Gastroesophageal sphincter (tissue), 4 donors: ENCODE data around the gene HOMER1. TPM values are rescaled to one million over a fixed set of nuclear protein-coding genes. Genes with fewer than 3 reads are reported as not detected.

ENCODE experiments used
- ATAC-seq: fragments of 150-250 bp; one replicate; pipeline ENCODE4 v1.9.1; 2016; ENCODE audit warnings: mild to moderate bottlenecking, moderate library complexity
- H3K27ac ChIP-seq, 4 donors: fragments of 200-600 bp; sonication (generic) in 3 of 4; 1 replicate in 3 of 4; 2 replicates in 1 of 4; pipeline ENCODE4 v1.5.1; 2016 to 2019
- H3K27me3 ChIP-seq: fragments of 200-600 bp; sonication (generic); one replicate; pipeline ENCODE4 v1.5.1; 2019
- H3K36me3 ChIP-seq, 2 donors: fragments of 200-600 bp; sonication (generic); one replicate each; pipeline ENCODE4 v1.5.1; 2019; ENCODE audit warnings: control low read depth in 1 of 2
- H3K4me1 ChIP-seq, 3 donors: fragments of 200-600 bp; sonication (generic); 1 replicate in 2 of 3; 2 replicates in 1 of 3; pipeline ENCODE4 v1.5.1; 2016 to 2019; ENCODE audit warnings: control low read depth in 2 of 3
- H3K4me3 ChIP-seq, 2 donors: fragments of 200-600 bp; sonication (generic); one replicate each; pipeline ENCODE4 v1.5.1; 2019; ENCODE audit warnings: mild to moderate bottlenecking in 1 of 2, moderate library complexity in 1 of 2
- H3K9me3 ChIP-seq, 3 donors: fragments of 200-600 bp; sonication (generic); one replicate each; pipeline ENCODE4 v1.5.1; 2017 to 2019; ENCODE audit warnings: control low read depth in 2 of 3
- EP300 ChIP-seq: sonication (generic); formaldehyde crosslinking; IDR thresholded peaks from one replicate; pipeline ENCODE4 v1.6.1; 2017; ENCODE audit warnings: antibody characterized with exemption, mild to moderate bottlenecking
- POLR2A ChIP-seq, 2 donors: fragments of 450-650 bp; IDR thresholded peaks; one replicate each; pipeline ENCODE4 v1.6.1; 2017; ENCODE audit warnings: antibody characterized with exemption in 2 of 2, mild to moderate bottlenecking in 2 of 2, moderate library complexity in 1 of 2
- POLR2AphosphoS5 ChIP-seq: sonication (generic); formaldehyde crosslinking; IDR thresholded peaks from one replicate; pipeline ENCODE4 v1.6.1; 2017; ENCODE audit warnings: antibody characterized with exemption
- WGBS, 2 donors: methylation state at CpG; one replicate each; pipeline ENCODE4 v1.1.5; 2018; ENCODE audit warnings: low coverage in 1 of 2; 5-methylcytosine and 5-hydroxymethylcytosine counted together
- total RNA-seq, 4 donors: library from RNA; depleted of rRNA; stranded (reverse); fragments of >200 nt; gene quantifications; one replicate each; pipeline ENCODE4 v1.1.0, GENCODE V29; 2016
- TF ChIP-seq, protein P1 (sequence below), 4 experiments: fragments of 200-600 bp in 2 of 4; fragments of 450-650 bp in 2 of 4; sonication (generic) in 1 of 4; IDR thresholded peaks; one replicate each; pipeline ENCODE4 v1.5.1; 2017 to 2019; ENCODE audit warnings: antibody characterized with exemption in 4 of 4, mild to moderate bottlenecking in 2 of 4, moderate library complexity in 2 of 4

Gene HOMER1
- total RNA-seq, 4 donors from 2014 or later: 13.0 to 26.3 (median 15.0) TPM

DNA sequence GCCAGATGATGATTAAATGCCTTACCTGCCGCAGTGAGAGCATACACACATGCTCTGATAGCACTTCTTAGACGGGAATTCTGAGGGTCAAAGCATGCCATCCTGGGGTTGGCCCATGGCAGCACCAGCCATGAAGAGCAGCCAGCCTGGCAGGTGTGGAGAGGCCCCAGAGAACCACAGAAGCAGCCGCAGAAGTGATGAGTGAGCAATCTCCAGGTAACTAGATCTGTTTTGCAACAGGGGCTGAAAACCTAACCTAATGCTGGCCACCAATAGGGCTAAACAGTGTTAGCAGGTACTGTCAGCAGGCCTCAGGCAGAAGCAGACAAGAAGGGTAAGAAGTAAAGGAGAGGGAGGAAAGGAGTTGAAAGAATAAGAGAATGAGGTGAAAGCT lies 33.5 kb upstream of the HOMER1 start:
- no peak for TF ChIP-seq POLR2A (IDR thresholded peaks at IDR 0.05)
- TF ChIP-seq POLR2AphosphoS5: no peak
- TF ChIP-seq EP300: no peak
- TF ChIP-seq, protein P1, sequence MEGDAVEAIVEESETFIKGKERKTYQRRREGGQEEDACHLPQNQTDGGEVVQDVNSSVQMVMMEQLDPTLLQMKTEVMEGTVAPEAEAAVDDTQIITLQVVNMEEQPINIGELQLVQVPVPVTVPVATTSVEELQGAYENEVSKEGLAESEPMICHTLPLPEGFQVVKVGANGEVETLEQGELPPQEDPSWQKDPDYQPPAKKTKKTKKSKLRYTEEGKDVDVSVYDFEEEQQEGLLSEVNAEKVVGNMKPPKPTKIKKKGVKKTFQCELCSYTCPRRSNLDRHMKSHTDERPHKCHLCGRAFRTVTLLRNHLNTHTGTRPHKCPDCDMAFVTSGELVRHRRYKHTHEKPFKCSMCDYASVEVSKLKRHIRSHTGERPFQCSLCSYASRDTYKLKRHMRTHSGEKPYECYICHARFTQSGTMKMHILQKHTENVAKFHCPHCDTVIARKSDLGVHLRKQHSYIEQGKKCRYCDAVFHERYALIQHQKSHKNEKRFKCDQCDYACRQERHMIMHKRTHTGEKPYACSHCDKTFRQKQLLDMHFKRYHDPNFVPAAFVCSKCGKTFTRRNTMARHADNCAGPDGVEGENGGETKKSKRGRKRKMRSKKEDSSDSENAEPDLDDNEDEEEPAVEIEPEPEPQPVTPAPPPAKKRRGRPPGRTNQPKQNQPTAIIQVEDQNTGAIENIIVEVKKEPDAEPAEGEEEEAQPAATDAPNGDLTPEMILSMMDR (IDR thresholded peaks at IDR 0.05): no peak
- WGBS, 2 donors: 53 to 100% methylated on average over 1 to 2 of the region's 3 CpGs
- H3K4me3 ChIP-seq: no peak overlapping the region

DNA sequence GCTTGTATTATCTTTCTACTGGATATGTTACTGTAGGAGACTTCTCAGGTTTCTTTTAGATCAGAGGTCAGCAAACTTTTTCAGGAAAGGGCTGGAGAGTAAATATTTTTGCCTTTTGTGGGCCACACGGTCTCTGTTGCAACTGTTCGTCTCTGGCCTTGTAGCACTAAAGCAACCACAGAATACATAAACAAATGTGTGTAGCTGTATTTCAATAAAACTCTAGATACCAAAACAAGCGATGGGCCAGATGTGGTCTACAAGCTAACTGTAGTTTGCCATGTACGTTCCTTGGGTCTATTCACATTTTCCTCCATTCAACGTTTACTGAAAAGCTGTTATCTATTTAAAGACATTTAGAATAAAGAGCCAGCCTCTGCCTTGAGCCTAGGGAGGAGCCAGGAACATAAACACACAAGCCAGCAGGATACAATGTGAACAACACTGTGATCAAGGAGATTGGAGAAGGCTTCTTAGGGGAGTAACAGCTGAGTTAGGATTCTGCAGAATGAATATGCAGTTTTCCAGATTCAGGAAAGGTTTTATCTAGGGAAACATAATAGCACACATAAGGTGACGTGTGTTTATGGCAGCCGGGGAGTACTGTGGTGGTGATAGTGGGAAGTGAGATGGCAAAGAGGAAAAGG lies 33.0 kb upstream of the HOMER1 start:
- WGBS, 2 donors: 63 to 87% methylated on average over 5 to 7 of the region's 7 CpGs
- no peak overlapping the region for H3K27ac ChIP-seq

More for the DNA sequence above, 33.5 kb upstream of the HOMER1 start:
- H3K4me1 ChIP-seq: no peaks in the 10 kb centered on the region
- H3K36me3 ChIP-seq: no peaks in the 10 kb centered on the region
- no peaks in the 10 kb centered on the region for H3K27me3 ChIP-seq
- no peak for ATAC-seq
- H3K9me3 ChIP-seq: no peaks in the 10 kb centered on the region
- no peak overlapping the region for H3K27ac ChIP-seq

DNA sequence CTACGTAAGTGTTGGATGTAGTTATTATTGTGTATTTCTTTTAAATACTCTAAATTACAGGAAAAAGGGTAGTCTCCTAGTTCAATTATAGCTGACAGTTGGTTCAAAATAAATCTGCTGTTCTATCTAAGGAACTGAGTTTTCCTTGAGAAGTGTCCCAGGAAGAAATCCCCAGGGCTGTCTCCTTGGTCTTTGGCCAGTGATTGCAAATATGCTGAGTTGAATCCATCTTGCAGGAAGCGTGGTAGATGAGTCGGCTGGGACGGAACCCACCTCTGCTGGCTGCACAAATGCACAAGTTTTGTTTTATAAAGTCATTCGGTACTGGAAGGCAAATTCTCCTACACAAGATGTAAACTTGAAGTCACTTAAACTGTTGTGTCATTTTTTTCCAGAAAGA lies 30.2 kb upstream of the HOMER1 start:
- no peaks in the 10 kb centered on the region for H3K4me1 ChIP-seq
- no peaks in the 10 kb centered on the region for H3K9me3 ChIP-seq
- H3K4me3 ChIP-seq: no peak overlapping the region
- TF ChIP-seq, protein P1 (IDR thresholded peaks at IDR 0.05): no peak
- TF ChIP-seq POLR2AphosphoS5: no peak
- no peak for TF ChIP-seq POLR2A (IDR thresholded peaks at IDR 0.05)
- TF ChIP-seq EP300: no peak
- no peaks in the 10 kb centered on the region for H3K27me3 ChIP-seq
- no peaks in the 10 kb centered on the region for H3K36me3 ChIP-seq
- no peak overlapping the region for H3K27ac ChIP-seq
- no peak for ATAC-seq
- WGBS, 2 donors: 46 to 57% methylated on average over 2 to 5 of the region's 5 CpGs

More for the DNA sequence above, 33.0 kb upstream of the HOMER1 start:
- H3K9me3 ChIP-seq: no peaks in the 10 kb centered on the region
- TF ChIP-seq, protein P1 (IDR thresholded peaks at IDR 0.05): no peak
- TF ChIP-seq EP300: no peak
- no peak for TF ChIP-seq POLR2A (IDR thresholded peaks at IDR 0.05)
- no peak for TF ChIP-seq POLR2AphosphoS5
- no peaks in the 10 kb centered on the region for H3K4me1 ChIP-seq
- H3K4me3 ChIP-seq: no peak overlapping the region
- no peaks in the 10 kb centered on the region for H3K27me3 ChIP-seq
- H3K36me3 ChIP-seq: no peaks in the 10 kb centered on the region
- no peak for ATAC-seq

DNA sequence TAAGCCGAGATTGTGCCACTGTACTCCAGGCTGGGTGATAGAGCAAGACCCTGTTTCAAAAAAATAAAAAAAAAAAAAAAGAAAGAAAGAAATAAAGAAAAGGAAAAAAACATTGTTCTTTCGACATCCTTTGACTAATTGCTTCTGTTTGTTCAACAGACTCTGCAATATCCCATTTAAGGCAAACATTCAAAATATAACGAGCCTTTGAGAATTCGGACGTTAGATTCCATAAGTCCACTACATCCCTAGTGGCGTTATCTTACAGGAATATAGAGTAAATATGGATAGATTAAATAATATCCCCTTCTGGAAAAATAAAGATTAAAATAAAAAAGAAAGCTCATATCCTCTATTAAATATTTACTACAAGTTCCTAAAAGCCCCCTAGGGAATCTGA lies 27.0 kb upstream of the HOMER1 start:
- H3K27me3 ChIP-seq: no peaks in the 10 kb centered on the region
- WGBS, 2 donors: 55 to 74% methylated on average over 3 to 6 of the region's 6 CpGs
- H3K4me3 ChIP-seq: no peak overlapping the region
- TF ChIP-seq EP300: no peak
- no peak for TF ChIP-seq POLR2AphosphoS5
- TF ChIP-seq POLR2A (IDR thresholded peaks at IDR 0.05): no peak
- TF ChIP-seq, protein P1 (IDR thresholded peaks at IDR 0.05): no peak
- no peak overlapping the region for H3K27ac ChIP-seq
- no peaks in the 10 kb centered on the region for H3K9me3 ChIP-seq
- H3K4me1 ChIP-seq: no peaks in the 10 kb centered on the region
- no peak for ATAC-seq
- no peaks in the 10 kb centered on the region for H3K36me3 ChIP-seq

DNA sequence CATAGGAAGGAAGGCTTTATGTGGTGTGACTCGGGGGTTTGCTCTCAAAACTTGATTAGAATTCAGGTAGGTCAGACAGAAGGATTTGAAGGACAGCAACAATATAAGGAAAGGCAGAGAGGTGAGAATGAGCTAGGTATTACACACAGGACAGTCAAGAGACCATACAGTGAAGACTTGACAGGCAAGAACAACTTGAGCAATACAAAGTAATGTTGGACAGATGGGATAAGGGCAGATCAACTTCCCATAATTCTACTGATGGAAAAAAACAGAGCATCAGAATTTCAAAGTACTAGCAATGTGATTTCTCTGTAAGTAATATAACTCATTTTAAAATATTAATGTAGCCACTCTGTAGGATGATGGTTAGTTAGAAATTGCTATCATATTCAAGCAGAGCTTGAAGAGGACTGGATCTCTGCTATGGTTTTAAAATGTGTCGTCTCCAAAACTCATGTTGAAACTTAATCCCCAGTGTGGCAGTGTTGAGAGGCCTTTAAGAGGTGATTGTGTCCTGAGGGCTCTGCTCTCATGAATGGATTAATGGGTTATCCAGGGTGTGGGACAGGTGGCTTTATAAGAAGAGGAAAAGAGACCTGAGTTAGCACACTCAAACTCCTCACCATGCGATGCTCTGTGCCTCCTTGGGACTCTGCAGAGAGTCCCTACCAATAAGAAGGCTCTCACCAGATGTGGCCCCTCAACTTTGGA lies 22.4 kb upstream of the HOMER1 start:
- WGBS, 2 donors: 69 to 92% methylated on average over 2 to 3 of the region's 3 CpGs
- H3K4me3 ChIP-seq: no peak overlapping the region
- TF ChIP-seq EP300: no peak
- TF ChIP-seq, protein P1 (IDR thresholded peaks at IDR 0.05): no peak
- no peak for ATAC-seq
- no peaks in the 10 kb centered on the region for H3K36me3 ChIP-seq
- no peaks in the 10 kb centered on the region for H3K9me3 ChIP-seq
- no peaks in the 10 kb centered on the region for H3K27me3 ChIP-seq
- H3K4me1 ChIP-seq: no peaks in the 10 kb centered on the region
- no peak overlapping the region for H3K27ac ChIP-seq
